ENCODE measurements around the gene SGPL1.

Gene SGPL1

GRCh38 chr10:70780772-70781171 lies 35.0 kb upstream of the SGPL1 start:
- DNase-seq = no peak

DNA sequence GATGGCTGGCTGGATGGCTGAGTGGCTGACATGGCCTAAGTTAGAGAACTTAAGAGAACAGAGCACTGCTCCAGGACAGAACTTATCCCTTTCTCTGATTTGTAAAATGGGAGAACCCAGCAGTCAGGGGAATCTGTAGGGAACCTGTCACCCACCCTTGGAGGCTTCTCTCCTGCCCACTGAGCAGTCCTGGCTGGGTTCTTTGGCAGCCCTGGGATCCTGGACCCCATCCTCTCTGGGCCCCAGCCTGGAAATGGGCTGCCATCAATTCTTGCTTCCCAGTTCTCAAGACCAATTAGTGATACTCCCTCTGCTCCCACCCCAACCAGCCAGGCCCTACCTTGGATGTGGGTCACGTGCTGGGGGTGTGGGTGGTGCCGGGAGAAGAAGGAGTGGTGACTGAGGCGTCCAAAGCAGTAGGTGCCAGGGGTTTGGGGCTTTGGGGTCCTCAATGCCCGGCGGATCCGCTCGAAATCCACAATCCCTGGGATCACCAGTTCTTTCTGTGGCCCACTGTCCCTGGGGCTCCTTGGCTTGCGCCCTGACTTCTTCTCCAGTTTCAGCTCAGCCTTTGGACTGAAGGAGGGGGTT lies 34.2 kb upstream of the SGPL1 start:
- DNase-seq = no peak

- no peak for DNase-seq
These were observed 33.5 kb upstream of the SGPL1 start for GRCh38 chr10:70782086-70782745.

DNA sequence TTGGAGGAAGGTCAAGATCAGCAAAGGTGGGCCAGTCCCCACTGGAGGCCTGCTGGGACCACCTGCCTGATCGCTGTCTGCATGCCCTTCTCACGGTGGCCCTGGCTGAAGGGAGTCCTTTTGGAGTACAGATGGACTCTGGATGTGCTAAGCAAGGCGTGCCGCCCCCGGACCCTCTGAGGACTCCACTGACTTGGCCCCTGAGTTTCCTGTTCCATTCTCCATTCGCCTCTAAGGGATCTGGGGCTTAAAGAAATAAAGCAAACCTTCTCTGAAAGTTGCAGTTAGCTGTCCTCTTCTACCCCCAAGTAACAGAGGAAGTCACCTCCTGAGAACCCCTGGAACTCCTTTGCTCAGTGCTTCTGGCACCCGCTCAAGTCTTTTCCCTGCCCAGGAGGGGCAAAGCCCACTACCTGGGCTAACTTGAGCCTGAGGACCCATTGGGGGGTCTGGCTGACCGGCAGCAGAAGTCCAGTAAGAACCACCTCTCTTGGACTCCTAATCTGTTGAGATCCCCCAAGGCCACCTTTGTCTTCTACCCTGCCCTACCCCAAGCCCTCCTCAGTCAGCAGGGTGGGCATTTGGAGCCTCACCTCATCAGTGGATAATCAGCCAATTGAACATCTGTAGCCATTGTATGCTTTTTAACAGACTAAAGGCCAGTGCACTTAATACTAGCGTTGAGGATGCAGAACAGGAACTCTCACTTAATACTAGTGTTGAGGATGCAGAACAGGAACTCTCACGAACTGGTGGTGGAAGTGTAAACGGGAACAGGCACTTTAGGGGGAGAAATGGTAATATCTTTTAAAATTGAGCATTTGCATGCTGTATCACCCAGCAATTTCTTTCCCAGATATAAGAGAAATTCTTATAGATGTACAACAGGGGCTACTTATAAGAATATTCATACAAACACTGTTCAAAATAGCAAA lies 32.7 kb upstream of the SGPL1 start:
- DNase-seq = no peak

GRCh38 chr10:70784016-70784415 lies 31.7 kb upstream of the SGPL1 start:
- no peak for DNase-seq

DNA sequence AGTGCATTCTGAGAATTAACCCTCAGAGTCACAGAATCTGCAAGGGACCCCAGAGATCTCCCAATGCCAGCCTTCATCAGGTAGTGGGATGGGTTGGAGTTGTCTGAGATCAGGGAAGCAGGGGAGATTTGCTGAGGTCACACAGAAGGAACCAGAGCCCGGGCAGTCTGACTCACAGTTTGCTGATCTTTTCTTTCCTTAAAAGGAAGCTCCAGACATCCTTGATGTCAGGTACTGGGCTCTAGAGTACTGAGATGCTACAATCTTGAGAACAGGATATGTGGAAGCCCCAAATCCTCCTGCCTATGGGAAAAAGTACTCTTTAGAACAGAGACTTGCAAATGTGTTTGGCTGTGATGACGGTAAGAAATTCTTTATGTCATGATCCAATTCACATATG lies 31.3 kb upstream of the SGPL1 start:
- DNase-seq = no peak

- DNase-seq = no peak
These were observed 30.6 kb upstream of the SGPL1 start, which contains the start of gene TBATA for GRCh38 chr10:70785190-70785589. Gene TBATA, minus strand, starts transcription at chr10:70785377. Its CDS starts 1,998 bp downstream, at chr10:70783379.

GRCh38 chr10:70786799-70787415 lies 28.8 kb upstream of the SGPL1 start:
- no peak for DNase-seq

DNA sequence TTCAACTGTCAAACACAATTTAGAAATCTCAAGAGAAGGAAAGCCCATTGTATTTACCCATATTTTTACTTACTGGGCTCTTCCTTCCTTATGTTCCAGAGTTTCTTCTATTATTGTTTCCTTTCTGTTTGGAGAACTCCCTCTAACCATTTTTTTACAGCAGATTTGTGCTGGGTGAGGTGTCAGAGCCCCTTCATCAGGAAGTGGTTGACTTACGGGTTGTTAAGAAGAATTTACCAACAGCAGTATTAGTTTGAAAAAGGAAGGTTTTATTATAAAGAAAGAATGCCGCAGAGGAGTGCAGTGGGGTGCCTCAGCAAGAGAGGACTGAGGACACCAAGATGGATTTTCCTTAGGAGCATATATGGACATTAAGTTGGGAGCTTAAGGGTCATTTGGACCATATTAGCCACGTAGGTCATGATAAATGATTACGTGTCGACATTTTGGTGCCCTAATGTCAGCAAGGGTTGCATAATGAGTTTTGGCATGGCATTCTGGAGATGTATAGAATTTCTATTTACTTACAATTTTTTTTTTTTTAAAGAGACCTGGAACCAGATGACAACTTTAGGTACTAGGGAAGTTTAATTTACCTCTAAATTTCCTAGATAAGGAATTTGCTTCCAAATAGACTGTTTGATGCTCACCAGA lies 24.2 kb upstream of the SGPL1 start:
- no peak for DNase-seq

GRCh38 chr10:70795613-70796012 lies 20.1 kb upstream of the SGPL1 start:
- no peak for DNase-seq

GRCh38 chr10:70797840-70798239 lies 17.9 kb upstream of the SGPL1 start:
- DNase-seq = no peak

- no peak for DNase-seq
These were observed 16.6 kb upstream of the SGPL1 start for GRCh38 chr10:70799124-70799523.

GRCh38 chr10:70801854-70802253 lies 13.9 kb upstream of the SGPL1 start:
- no peak for DNase-seq

DNA sequence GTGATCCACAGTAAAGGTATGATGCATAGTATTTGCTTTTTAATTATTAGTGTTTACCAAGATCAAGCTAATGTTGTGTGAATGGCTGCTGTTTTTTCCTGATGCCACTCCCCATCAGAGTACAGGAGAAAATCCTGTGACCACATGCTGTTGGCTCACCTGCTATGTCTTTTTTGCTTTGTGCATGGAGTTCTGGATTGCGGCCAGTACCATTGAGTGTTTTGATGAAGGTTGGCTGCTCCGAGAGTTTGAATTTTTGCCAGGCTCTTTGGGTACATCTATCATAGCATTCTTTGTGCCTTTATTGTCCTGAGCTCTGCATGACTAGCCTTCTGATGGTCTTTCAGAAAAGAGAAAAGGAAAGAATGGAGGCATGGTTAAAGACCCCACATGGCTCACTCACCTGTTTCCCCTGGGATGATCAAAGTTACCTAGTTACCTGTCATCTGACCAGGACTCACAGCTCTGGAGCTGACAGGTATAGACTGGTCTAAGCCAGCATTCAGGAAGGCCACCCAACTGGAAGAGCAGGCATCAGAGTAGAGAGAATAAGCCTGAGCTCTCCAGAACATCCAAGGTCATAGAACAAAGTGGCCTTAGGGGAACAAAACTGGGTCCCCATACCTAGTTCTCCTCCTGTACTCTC lies 11.8 kb upstream of the SGPL1 start:
- no peak for DNase-seq

DNA sequence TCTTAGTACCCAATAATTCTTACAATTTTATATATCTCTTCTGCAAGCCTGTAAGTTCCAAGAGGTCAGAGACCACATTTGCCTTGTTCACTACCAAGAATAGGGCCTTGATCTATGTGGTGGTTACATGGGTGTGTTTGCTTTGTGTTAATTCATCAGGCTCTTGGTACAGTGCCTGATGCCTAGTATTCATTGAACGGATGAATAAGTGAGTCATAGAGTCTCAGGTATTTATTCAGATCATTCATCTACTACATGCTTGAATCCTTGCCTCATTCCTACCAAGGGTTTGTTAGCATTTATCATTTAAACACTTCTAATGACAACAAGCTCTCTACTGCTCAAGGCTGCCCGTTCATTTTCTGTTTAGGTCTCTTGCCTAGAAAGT lies 11.3 kb upstream of the SGPL1 start:
- DNase-seq = no peak

- DNase-seq = no peak
These were observed 10.0 kb upstream of the SGPL1 start for GRCh38 chr10:70805619-70806215.

GRCh38 chr10:70806841-70807240 lies 8.9 kb upstream of the SGPL1 start:
- DNase-seq = no peak

DNA sequence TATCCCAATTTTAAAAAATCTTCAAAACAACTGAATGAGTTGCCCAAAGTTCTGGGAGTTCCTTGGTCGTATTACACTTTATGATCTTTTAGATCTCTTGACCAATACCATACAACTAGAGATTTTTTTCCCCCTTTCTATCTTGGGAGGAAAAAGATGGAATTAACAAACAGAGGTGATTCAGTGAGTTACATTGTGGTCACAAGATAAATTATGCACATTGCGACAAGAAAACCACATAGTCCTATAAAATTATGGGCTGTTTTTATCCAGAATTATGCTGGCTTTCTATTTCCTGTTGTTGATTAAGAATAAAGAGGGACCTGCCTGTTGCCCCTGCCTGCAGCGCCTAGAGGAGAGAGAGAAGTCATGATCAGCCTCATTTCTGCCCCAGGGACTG lies 8.2 kb upstream of the SGPL1 start:
- no peak for DNase-seq

- DNase-seq = no peak
These were observed 6.6 kb upstream of the SGPL1 start for GRCh38 chr10:70809011-70809611.

DNA sequence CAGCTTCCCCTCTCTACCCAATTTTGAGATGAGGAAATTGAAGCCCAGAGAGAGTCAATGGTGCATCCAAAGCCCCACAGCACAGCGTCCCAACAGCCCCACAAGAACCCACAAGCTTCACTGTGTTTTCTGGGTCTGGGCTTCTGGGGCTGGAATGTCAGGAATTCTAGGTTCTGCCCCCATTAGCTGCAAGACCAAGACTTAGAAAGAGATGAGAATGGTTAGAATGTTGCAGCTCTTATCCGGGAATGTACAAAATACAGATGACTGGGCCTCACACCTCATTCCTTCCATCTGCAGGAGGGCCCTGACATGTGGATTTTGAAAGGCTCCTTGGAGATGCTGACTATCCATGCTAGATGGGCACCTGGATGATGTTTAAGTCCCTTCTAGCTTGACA lies 6.0 kb upstream of the SGPL1 start:
- DNase-seq = no peak

DNA sequence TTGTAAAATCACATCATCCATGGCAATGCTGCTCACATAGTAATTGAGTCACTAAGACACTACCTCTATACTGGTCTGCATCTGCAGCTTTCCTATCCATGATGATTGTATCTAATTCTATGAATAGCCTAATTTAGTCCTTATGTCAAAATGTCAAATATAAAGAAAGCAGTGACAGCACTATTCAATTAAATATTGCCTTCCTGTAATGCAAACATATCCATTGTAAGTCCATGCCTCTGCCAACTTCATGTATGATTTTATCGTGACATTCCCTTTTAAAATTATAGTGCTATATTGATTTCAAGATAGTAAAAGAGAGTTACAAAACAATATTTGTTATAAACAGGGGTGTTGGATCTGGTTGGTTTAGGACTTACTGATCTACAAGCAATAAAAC lies 4.8 kb upstream of the SGPL1 start:
- DNase-seq = no peak

- no peak for DNase-seq
These were observed 3.9 kb upstream of the SGPL1 start for GRCh38 chr10:70811881-70812280.

Data from NCI-H1436 (cell line).